ENCODE data around the gene PCDH15. TPM values are rescaled to one million over a fixed set of nuclear protein-coding genes. Genes with fewer than 3 reads are reported as not detected.

PCDH15 gene
- polyA plus RNA-seq, 1 of the 3 experiments (the other 2 are of a cell fraction): 0.03 TPM

GRCh38 chr10:53898532-53898931 is 902.5 kb downstream of the PCDH15 start:
- ChIA-PET POLR2A (no interaction called here), CTCF (no interaction called here)
- no peaks in the 10 kb centered on the region for H3K79me2 ChIP-seq (ENCODE audit: insufficient read depth)
- no peaks in the 10 kb centered on the region for H3F3A ChIP-seq (replicated peaks; ENCODE audit: insufficient read depth)
- H3K36me3 ChIP-seq (replicated peaks in 1 of 2; ENCODE audit: control insufficient read depth in 1 of 2, insufficient read depth in 2 of 2, low read length in 1 of 2): no peaks in the 10 kb centered on the region
- no peak for DNase-seq
- H2AFZ ChIP-seq (ENCODE audit: low read depth): no peak overlapping the region
- H3K9me3 ChIP-seq: no peaks in the 10 kb centered on the region
- H3K4me1 ChIP-seq (ENCODE audit: control insufficient read depth in 1 of 2, insufficient read depth in 2 of 2, low read depth in 1 of 2, low read length in 1 of 2): no peaks in the 10 kb centered on the region; a peak in 1 of 4 replicates
- H3K9ac ChIP-seq: no peak overlapping the region
- H4K20me1 ChIP-seq (ENCODE audit: insufficient read depth): no peaks in the 10 kb centered on the region
- no peak overlapping the region for H3K4me3 ChIP-seq (ENCODE audit: low read depth in 2 of 2, low read length in 1 of 2)
- H3K4me2 ChIP-seq: no peak overlapping the region
- TF ChIP-seq USF1 (IDR thresholded peaks at IDR 0.05; ENCODE audit: borderline replicate concordance, low read depth): no peak
- no peak for TF ChIP-seq ZBTB33 (IDR thresholded peaks at IDR 0.05; ENCODE audit: borderline replicate concordance, low read depth)
- TF ChIP-seq RFX5 (IDR thresholded peaks at IDR 0.05; ENCODE audit: low read length): no peak
- TF ChIP-seq EZH2phosphoT487 (IDR thresholded peaks at IDR 0.05; ENCODE audit: borderline replicate concordance, low read depth): no peak
- TF ChIP-seq FOXJ3 (CRISPR knock-in tag; IDR thresholded peaks at IDR 0.05): no peak
- no peak for TF ChIP-seq EP300 (IDR thresholded peaks at IDR 0.05; ENCODE audit: borderline replicate concordance in 1 of 2, low read depth in 1 of 2, low read length in 1 of 2)
- TF ChIP-seq USF2 (IDR thresholded peaks at IDR 0.05; ENCODE audit: borderline replicate concordance, low read depth, low read length): no peak
- no peak for TF ChIP-seq FOXM1 (IDR thresholded peaks at IDR 0.05; ENCODE audit: low read depth)
- TF ChIP-seq TEAD4 (IDR thresholded peaks at IDR 0.05; ENCODE audit: borderline replicate concordance, insufficient read depth): no peak
- no peak for TF ChIP-seq MEF2A (IDR thresholded peaks at IDR 0.05; ENCODE audit: borderline replicate concordance, low read depth)
- no peak for TF ChIP-seq IRF3 (IDR thresholded peaks at IDR 0.05; ENCODE audit: low read depth, low read length)
- TF ChIP-seq MAX (IDR thresholded peaks at IDR 0.05; ENCODE audit: low read depth): no peak
- no peaks in the 10 kb centered on the region for H3K9me2 ChIP-seq
- H3K27me3 ChIP-seq (ENCODE audit: insufficient read depth): no peaks in the 10 kb centered on the region
- no peak overlapping the region for H3K27ac ChIP-seq (ENCODE audit: low read depth in 2 of 2, low read length in 1 of 2)
- 9% methylated on average over 1 of the region's 1 CpG for WGBS (ENCODE audit: low lambda C conversion rate)
